GM18526 (cell line): ENCODE results near the gene RAB32.

ENCODE experiments used
- POLR2A ChIP-seq: IDR thresholded peaks from 3 replicates; pipeline ENCODE4 v1.6.1; 2011; ENCODE audit not compliant: insufficient read length; ENCODE audit errors: extremely low read depth

RAB32 gene

GRCh38 chr6:146543211-146543939 lies at the start of gene RAB32:
Gene RAB32, plus strand, starts transcription at chr6:146543833. Its CDS starts 39 bp downstream, at chr6:146543872.
- no peak for TF ChIP-seq POLR2A

- TF ChIP-seq POLR2A: no peak
Observed at GRCh38 chr6:146498309-146498708, 45.3 kb upstream of the RAB32 start.

GRCh38 chr6:146503096-146503495 lies 40.5 kb upstream of the RAB32 start:
- TF ChIP-seq POLR2A: no peak

- no peak for TF ChIP-seq POLR2A
Observed at GRCh38 chr6:146515212-146515611, 28.4 kb upstream of the RAB32 start.

- no peak for TF ChIP-seq POLR2A
Observed at GRCh38 chr6:146526192-146526591, 17.4 kb upstream of the RAB32 start.

- no peak for TF ChIP-seq POLR2A
Observed at GRCh38 chr6:146532702-146533101, 10.9 kb upstream of the RAB32 start.

- TF ChIP-seq POLR2A: no peak
Observed at GRCh38 chr6:146542881-146543210, 787 bp upstream of the RAB32 start.

GRCh38 chr6:146543940-146544615 lies 445 bp downstream of the RAB32 start:
- TF ChIP-seq POLR2A: no peak

- no peak for TF ChIP-seq POLR2A
Observed at GRCh38 chr6:146544616-146545182, 1.1 kb downstream of the RAB32 start.

- TF ChIP-seq POLR2A: no peak
Observed at GRCh38 chr6:146545581-146545980, 1.9 kb downstream of the RAB32 start.

- TF ChIP-seq POLR2A: no peak
Observed at GRCh38 chr6:146546443-146547043, 2.9 kb downstream of the RAB32 start.

GRCh38 chr6:146547889-146548288 lies 4.3 kb downstream of the RAB32 start:
- no peak for TF ChIP-seq POLR2A

- no peak for TF ChIP-seq POLR2A
Observed at GRCh38 chr6:146548898-146549374, 5.3 kb downstream of the RAB32 start.

GRCh38 chr6:146550911-146551310 lies 7.3 kb downstream of the RAB32 start:
- no peak for TF ChIP-seq POLR2A

GRCh38 chr6:146551545-146551944 lies 7.9 kb downstream of the RAB32 start:
- TF ChIP-seq POLR2A: no peak

- TF ChIP-seq POLR2A: no peak
Observed at GRCh38 chr6:146553377-146554135, 9.9 kb downstream of the RAB32 start.

- no peak for TF ChIP-seq POLR2A
Observed at GRCh38 chr6:146560607-146561006, 17.0 kb downstream of the RAB32 start.
